ENCODE measurements around the gene ECHS1.
"Not testable (repeated sequence)": the region's sequence is repeated elsewhere in the genome, so short reads cannot be mapped to it uniquely, and the experiment has no call there.

The ECHS1 gene

DNA sequence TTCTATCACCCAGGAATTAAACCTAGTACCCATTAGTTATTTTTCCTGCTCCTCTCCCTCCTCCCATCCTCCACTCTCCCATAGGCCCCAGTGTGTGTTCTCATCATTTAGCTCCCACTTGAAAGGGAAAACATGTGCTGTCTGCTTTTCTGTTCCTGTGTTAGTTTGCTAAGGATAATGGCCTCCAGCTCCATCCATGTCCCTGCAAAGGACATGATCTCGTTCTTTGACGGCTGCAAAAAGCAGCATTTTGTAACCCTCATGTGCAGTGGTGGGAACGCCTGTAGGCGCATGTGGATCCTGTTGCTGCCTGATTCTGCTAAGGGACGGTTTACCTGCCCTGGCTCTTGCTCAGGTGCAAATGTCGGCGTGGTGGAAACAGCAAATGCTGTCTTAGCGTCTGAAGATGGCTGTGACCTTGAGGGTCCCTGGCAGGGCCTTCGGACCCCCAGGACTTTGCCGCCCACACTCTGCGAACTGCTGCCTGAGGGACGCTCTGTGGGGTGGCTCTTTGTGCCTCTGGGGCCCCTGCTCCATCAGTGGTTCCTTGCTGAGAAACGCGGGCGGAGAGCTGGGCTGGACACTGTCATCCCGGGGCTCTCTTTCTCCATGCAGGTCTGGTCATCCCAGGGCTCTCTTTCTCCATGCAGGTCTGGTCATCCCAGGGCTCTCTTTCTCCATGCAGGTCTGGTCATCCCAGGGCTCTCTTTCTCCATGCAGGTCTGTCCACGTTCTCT is 15.2 kb upstream of the ECHS1 start:
- H3K27me3 ChIP-seq (ENCODE audit: control insufficient read depth in 1 of 2, insufficient read depth in 2 of 2, low read length in 2 of 2): no peaks in the 10 kb centered on the region
- H3K4me3 ChIP-seq (ENCODE audit: low read length in 2 of 2): no peak overlapping the region
- no peaks in the 10 kb centered on the region for H3K4me1 ChIP-seq (ENCODE audit: control insufficient read depth, insufficient read depth, low read length)
- H3K36me3 ChIP-seq (ENCODE audit: control insufficient read depth in 2 of 2, insufficient read depth in 2 of 2, low read length in 2 of 2): peaks cover 0 to 4% of the 10 kb centered on the region in 2 donors
- no peak overlapping the region for H3K27ac ChIP-seq (ENCODE audit: low read length)
- no peak overlapping the region for H3K9ac ChIP-seq (ENCODE audit: low read length in 2 of 2)
- H3K9me3 ChIP-seq (ENCODE audit: control insufficient read depth in 2 of 2, low read length in 2 of 2): no peaks in the 10 kb centered on the region

DNA sequence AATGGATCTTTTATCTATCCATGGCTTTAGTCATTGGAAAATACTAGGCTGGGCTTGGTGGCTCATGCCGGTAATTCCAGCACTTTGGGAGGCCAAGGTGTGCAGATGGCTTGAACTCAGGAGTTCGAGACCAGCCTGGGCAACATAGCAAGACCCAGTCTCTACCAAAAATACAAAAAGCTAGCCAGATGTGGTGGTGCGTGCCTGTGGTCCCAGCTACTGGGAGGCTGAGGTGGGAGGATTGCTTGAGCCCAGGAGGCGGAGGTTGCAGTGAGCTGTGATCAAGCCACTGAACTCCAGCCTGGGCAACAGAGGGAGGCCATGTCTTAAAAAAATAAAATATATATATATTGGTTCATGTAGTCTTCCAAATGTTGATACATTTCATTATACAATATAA is 13.8 kb upstream of the ECHS1 start:
- not testable (repeated sequence) for H3K9me3 ChIP-seq (ENCODE audit: control insufficient read depth in 2 of 2, low read length in 2 of 2); H3K4me3 ChIP-seq (ENCODE audit: low read length in 2 of 2); H3K36me3 ChIP-seq (ENCODE audit: control insufficient read depth in 2 of 2, insufficient read depth in 2 of 2, low read length in 2 of 2); H3K4me1 ChIP-seq (ENCODE audit: control insufficient read depth, insufficient read depth, low read length); H3K9ac ChIP-seq (ENCODE audit: low read length in 2 of 2); H3K27me3 ChIP-seq (ENCODE audit: control insufficient read depth in 1 of 2, insufficient read depth in 2 of 2, low read length in 2 of 2); H3K27ac ChIP-seq (ENCODE audit: low read length)

DNA sequence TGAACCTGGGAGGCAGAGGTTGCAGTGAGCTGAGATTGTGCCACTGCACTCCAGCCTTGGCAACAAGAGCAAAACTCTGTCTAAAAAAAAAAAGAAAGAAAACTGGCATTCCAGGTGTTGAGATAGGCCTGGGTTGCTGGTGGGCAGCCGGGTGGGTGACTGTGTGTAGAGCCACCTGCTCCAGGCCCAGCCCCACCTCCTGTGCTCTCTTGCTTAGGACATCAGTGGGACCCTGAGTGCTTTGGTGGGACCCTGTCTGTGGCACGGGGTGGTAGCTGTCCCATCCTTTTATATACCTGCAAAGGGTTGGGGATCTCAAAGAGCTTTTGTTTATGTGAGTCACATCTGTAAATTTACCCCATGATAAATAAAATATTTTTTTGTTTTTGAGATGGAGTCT is 12.1 kb upstream of the ECHS1 start:
- Histone ChIP-seq H3K27me3 (ENCODE audit: control insufficient read depth in 1 of 2, insufficient read depth in 2 of 2, low read length in 2 of 2) (no peaks in the 10 kb centered on the region), H3K9ac (ENCODE audit: low read length in 2 of 2) (no peak overlapping the region), H3K36me3 (ENCODE audit: control insufficient read depth in 2 of 2, insufficient read depth in 2 of 2, low read length in 2 of 2) (peaks cover 0 to 8% of the 10 kb centered on the region in 2 donors), H3K4me3 (ENCODE audit: low read length in 2 of 2) (no peak overlapping the region), H3K9me3 (ENCODE audit: control insufficient read depth in 2 of 2, low read length in 2 of 2) (no peaks in the 10 kb centered on the region), H3K4me1 (ENCODE audit: control insufficient read depth, insufficient read depth, low read length) (peaks cover under 1% of the 10 kb centered on the region), H3K27ac (ENCODE audit: low read length) (no peak overlapping the region)

DNA sequence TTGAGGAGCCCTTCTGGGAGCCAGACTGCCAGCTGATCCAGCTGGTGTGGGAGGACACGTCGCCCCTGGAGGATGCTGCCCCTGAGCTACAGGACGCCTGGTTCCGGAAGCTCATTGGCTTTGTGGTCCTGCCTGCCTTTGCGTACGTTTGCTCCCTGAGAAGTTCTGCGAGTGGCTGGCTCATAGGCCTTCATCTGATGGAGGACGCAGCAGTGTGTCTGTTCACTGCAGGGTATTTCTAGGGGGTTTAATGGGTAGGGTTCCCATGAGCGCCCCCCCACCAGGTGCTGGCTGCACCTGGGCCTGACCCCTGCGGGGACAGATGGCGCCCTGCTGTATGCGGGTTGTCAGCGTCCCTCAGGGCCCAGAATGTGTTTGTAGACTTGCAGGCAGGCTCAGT is 10.9 kb upstream of the ECHS1 start:
- H3K27ac ChIP-seq (ENCODE audit: low read length): no peak overlapping the region
- H3K36me3 ChIP-seq (ENCODE audit: control insufficient read depth in 2 of 2, insufficient read depth in 2 of 2, low read length in 2 of 2): peaks cover 0 to 8% of the 10 kb centered on the region in 2 donors
- H3K4me1 ChIP-seq (ENCODE audit: control insufficient read depth, insufficient read depth, low read length): peaks cover 9% of the 10 kb centered on the region

DNA sequence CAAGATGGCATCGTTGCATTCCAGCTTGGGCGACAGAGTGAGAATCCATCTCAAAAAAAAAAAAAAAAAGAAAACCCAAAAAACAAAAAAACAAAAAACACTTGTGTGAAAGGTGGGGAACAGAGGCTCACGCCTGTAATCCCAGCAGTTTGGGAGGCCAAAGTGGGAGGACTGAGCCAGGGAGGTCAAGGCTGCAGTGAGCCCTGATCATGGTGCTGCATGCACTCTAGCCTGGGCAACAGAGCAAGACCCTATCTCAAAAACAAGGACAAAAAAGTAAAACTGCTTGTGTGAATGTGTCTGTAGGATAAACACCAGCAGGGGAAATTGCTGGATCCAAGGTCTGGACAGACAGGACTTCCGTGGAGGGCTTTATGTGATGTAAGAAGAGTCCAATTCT is 10.4 kb upstream of the ECHS1 start:
- Histone ChIP-seq H3K27ac (ENCODE audit: low read length) (no peak overlapping the region), H3K27me3 (ENCODE audit: control insufficient read depth in 1 of 2, insufficient read depth in 2 of 2, low read length in 2 of 2) (no peaks in the 10 kb centered on the region), H3K9ac (ENCODE audit: low read length in 2 of 2) (no peak overlapping the region), H3K4me1 (ENCODE audit: control insufficient read depth, insufficient read depth, low read length) (peaks cover 9% of the 10 kb centered on the region), H3K4me3 (ENCODE audit: low read length in 2 of 2) (no peak overlapping the region), H3K9me3 (ENCODE audit: control insufficient read depth in 2 of 2, low read length in 2 of 2) (no peaks in the 10 kb centered on the region), H3K36me3 (ENCODE audit: control insufficient read depth in 2 of 2, insufficient read depth in 2 of 2, low read length in 2 of 2) (peaks cover 0 to 8% of the 10 kb centered on the region in 2 donors)

More for the DNA sequence above, 10.9 kb upstream of the ECHS1 start:
- Histone ChIP-seq H3K9me3 (ENCODE audit: control insufficient read depth in 2 of 2, low read length in 2 of 2) (no peaks in the 10 kb centered on the region), H3K9ac (ENCODE audit: low read length in 2 of 2) (no peak overlapping the region), H3K27me3 (ENCODE audit: control insufficient read depth in 1 of 2, insufficient read depth in 2 of 2, low read length in 2 of 2) (no peaks in the 10 kb centered on the region), H3K4me3 (ENCODE audit: low read length in 2 of 2) (no peak overlapping the region)

DNA sequence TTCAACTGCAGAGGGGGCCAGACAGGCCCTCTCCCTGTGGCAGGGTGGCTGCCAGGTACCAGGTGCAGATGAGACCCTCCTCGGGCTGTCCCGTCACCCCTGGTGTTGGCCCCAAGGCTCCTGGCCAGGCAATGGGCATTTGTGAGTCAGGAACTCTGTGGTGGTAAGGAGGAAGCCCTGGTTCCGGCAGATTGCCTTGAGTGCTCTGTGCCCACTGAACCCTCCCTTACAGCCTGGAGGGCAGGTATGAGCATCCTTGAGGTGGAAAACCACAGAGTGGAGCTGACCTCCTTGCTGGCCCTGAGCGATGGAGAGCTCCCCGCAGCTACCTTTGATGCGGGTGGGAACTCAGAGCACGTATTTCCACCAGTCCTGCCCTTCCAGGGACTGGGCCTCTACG is 7.9 kb upstream of the ECHS1 start:
- H3K9me3 ChIP-seq (ENCODE audit: control insufficient read depth in 2 of 2, low read length in 2 of 2): no peaks in the 10 kb centered on the region
- no peak overlapping the region for H3K9ac ChIP-seq (ENCODE audit: low read length in 2 of 2)
- no peak overlapping the region for H3K27ac ChIP-seq (ENCODE audit: low read length)
- no peak overlapping the region for H3K4me3 ChIP-seq (ENCODE audit: low read length in 2 of 2)
- peaks cover 0 to 4% of the 10 kb centered on the region in 2 donors for H3K36me3 ChIP-seq (ENCODE audit: control insufficient read depth in 2 of 2, insufficient read depth in 2 of 2, low read length in 2 of 2)
- H3K27me3 ChIP-seq (ENCODE audit: control insufficient read depth in 1 of 2, insufficient read depth in 2 of 2, low read length in 2 of 2): no peaks in the 10 kb centered on the region
- H3K4me1 ChIP-seq (ENCODE audit: control insufficient read depth, insufficient read depth, low read length): peaks cover 15% of the 10 kb centered on the region

DNA sequence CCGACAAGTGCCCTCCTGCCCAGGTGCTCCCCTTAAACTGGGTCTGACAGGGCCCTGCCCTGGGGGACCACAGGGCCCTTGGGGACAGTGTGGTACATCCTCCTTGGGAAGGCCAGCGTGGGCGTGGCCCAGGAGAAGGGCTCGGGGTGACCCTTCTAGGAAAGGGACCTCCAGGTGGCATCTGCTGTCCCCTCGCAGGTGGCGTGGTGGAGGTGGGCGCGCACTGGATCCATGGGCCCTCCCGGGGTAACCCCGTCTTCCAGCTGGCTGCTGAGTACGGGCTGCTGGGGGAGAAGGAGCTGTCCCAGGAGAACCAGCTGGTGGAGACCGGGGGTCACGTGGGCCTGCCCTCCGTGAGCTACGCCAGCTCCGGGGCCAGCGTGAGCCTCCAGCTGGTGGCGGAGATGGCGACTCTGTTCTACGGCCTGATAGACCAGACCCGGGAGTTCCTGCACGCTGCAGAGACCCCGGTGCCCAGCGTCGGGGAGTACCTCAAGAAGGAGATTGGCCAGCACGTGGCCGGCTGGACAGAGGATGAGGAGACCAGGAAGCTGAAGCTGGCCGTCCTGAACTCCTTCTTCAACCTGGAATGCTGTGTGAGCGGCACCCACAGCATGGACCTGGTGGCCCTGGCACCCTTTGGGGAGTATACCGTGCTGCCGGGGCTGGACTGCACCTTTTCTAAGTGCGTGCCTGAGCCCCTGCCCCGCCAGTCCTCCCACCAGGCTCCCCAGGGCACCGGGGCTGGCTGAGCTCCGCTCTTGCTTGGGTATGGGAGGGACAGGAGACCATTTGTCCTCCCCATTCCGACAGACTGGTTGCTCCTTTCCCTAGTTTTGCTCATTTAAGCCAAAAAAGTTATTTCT is 6.9 kb upstream of the ECHS1 start:
- peaks cover 0 to 4% of the 10 kb centered on the region in 2 donors for H3K36me3 ChIP-seq (ENCODE audit: control insufficient read depth in 2 of 2, insufficient read depth in 2 of 2, low read length in 2 of 2)
- no peaks in the 10 kb centered on the region for H3K27me3 ChIP-seq (ENCODE audit: control insufficient read depth in 1 of 2, insufficient read depth in 2 of 2, low read length in 2 of 2)
- no peaks in the 10 kb centered on the region for H3K9me3 ChIP-seq (ENCODE audit: control insufficient read depth in 2 of 2, low read length in 2 of 2)
- peaks cover 15% of the 10 kb centered on the region for H3K4me1 ChIP-seq (ENCODE audit: control insufficient read depth, insufficient read depth, low read length)
- H3K4me3 ChIP-seq (ENCODE audit: low read length in 2 of 2): peak overlapping the region; percentile 51 to 73
- H3K9ac ChIP-seq (ENCODE audit: low read length in 2 of 2): peak overlapping the region; percentile 47 to 62
- H3K27ac ChIP-seq (ENCODE audit: low read length): no peak overlapping the region

DNA sequence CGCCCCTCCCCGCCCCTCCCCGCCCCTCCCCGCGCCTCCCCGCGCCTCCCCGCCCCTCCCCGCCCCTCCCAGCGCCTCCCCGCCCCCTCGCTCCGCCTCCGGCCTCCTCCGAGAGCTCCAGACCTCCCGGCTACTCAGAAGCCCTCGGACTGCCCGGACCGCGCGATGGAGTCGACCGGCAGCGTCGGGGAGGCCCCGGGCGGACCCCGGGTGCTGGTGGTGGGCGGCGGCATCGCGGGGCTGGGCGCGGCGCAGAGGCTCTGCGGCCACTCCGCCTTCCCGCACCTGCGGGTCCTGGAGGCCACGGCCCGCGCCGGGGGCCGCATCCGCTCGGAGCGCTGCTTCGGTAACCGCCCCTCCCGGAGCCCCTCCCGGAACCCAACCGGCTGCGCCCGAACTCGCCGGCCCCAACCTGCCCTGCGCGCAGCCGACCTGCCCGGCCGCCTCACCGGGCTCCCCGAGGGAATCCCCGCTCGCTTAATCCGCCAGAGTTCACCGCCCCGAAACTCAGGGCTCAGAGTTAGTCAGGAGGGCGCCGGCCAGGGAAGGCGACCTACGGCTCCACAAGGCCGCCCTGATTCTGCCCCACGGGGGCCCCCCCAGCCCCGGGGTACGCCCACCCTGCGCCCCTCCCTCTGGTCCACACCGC is 6.1 kb upstream of the ECHS1 start, which contains the start of gene PAOX:
TSS of gene PAOX (plus strand) at position 111 of the 649 bp plus-strand sequence. CDS start at position 166, 55 bp downstream.
- Histone ChIP-seq H3K27me3 (ENCODE audit: control insufficient read depth in 1 of 2, insufficient read depth in 2 of 2, low read length in 2 of 2) (no peaks in the 10 kb centered on the region), H3K4me1 (ENCODE audit: control insufficient read depth, insufficient read depth, low read length) (peaks cover 17% of the 10 kb centered on the region), H3K4me3 (ENCODE audit: low read length in 2 of 2) (peak within 1 kb of the TSS; percentile 87 to 88), H3K9ac (ENCODE audit: low read length in 2 of 2) (peak within 1 kb of the TSS; percentile 64), H3K27ac (ENCODE audit: low read length) (peak within 1 kb of the TSS; percentile 18), H3K36me3 (ENCODE audit: control insufficient read depth in 2 of 2, insufficient read depth in 2 of 2, low read length in 2 of 2) (peaks cover 0 to 4% of the 10 kb centered on the region in 2 donors), H3K9me3 (ENCODE audit: control insufficient read depth in 2 of 2, low read length in 2 of 2) (no peaks in the 10 kb centered on the region)

DNA sequence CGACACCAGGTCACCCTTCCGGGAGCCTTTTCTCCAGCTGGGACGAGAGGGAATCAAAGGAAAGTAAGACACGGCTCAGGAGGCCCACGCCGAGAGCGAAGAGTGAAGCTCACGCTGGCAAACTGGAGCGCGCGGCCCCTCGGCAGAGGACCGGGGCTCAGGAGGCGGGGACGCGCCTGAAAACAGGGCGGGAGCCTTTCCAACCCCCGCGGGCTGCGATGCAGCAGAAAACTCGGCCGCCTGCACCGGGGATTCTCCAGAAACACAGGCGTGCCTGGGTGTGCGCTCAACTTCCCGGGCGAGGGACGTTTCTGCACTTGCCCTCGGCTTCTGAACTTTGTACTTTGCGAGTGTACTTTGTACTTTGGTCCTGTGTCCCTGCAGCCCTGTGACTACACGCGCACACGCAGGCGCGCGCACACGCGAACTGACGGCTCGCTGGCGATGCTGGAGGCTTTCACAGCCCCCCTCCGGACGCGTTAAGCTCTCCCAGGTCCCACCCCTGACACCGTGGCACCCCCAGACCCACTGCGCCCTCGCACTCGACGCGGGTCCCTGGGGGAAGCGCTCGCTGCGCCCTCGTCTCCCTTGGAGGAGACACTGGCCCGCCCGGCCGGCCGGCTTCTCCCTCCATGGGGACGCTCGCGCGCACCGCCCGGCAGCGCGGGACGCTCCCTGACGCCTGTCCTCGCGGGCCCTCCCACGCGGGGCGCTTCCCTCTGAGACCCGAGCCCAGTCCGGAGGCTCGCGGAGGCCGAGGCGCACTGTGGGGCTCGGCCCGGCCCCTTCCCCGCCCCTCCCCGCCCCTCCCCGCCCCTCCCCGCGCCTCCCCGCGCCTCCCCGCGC is 5.3 kb upstream of the ECHS1 start:
- H3K36me3 ChIP-seq (ENCODE audit: control insufficient read depth in 2 of 2, insufficient read depth in 2 of 2, low read length in 2 of 2): peaks cover 0 to 4% of the 10 kb centered on the region in 2 donors
- peak overlapping the region; percentile 64 for H3K9ac ChIP-seq (ENCODE audit: low read length in 2 of 2)
- peaks cover 22% of the 10 kb centered on the region for H3K4me1 ChIP-seq (ENCODE audit: control insufficient read depth, insufficient read depth, low read length)
- peak overlapping the region; percentile 18 for H3K27ac ChIP-seq (ENCODE audit: low read length)
- H3K27me3 ChIP-seq (ENCODE audit: control insufficient read depth in 1 of 2, insufficient read depth in 2 of 2, low read length in 2 of 2): no peaks in the 10 kb centered on the region
- H3K9me3 ChIP-seq (ENCODE audit: control insufficient read depth in 2 of 2, low read length in 2 of 2): no peaks in the 10 kb centered on the region
- H3K4me3 ChIP-seq (ENCODE audit: low read length in 2 of 2): peak overlapping the region; percentile 87 to 88

DNA sequence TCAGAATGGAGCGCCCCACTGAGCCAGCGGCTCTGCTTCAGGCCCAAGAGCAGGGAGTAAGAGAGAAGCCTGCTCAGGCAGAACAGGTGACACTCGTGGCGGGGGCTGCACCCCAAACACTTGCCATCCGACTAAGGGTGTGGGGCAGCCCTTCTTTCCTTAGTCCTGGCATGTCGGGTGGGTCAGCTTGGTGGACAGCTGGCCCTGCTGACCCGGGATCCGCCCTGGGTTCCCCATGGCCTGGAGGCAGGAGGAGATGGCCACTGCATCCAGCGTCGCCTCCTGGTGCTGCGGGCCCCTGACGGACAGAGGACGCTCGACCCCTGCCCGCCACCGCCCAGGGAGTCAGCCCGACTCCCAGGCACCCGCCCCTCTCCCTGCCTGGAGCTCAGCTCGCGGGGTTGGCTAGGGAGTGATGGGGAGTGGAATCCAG is 4.7 kb upstream of the ECHS1 start:
- H3K27ac ChIP-seq (ENCODE audit: low read length): peak overlapping the region; percentile 18
- H3K9ac ChIP-seq (ENCODE audit: low read length in 2 of 2): peak overlapping the region; percentile 64
- no peaks in the 10 kb centered on the region for H3K9me3 ChIP-seq (ENCODE audit: control insufficient read depth in 2 of 2, low read length in 2 of 2)
- peaks cover 0 to 4% of the 10 kb centered on the region in 2 donors for H3K36me3 ChIP-seq (ENCODE audit: control insufficient read depth in 2 of 2, insufficient read depth in 2 of 2, low read length in 2 of 2)
- H3K27me3 ChIP-seq (ENCODE audit: control insufficient read depth in 1 of 2, insufficient read depth in 2 of 2, low read length in 2 of 2): no peaks in the 10 kb centered on the region
- peaks cover 22% of the 10 kb centered on the region for H3K4me1 ChIP-seq (ENCODE audit: control insufficient read depth, insufficient read depth, low read length)
- H3K4me3 ChIP-seq (ENCODE audit: low read length in 2 of 2): peak overlapping the region; percentile 87 to 88

Measured in stomach smooth muscle (tissue), 2 donors.